IMR-90 (cell line): Measurements from ENCODE around the gene ARNT2. TPM values are rescaled to one million over a fixed set of nuclear protein-coding genes. Genes with fewer than 3 reads are reported as not detected.
A peak's percentile ranks its signal among the peaks of the same experiment; 100 is the strongest.

Source experiments
- ATAC-seq: fragments of 200-7000 bp; cut with Tn5 transposase; 2 replicates; pipeline ENCODE4 v1.9.1; 2020; ENCODE audit warnings: low read depth, mild to moderate bottlenecking, moderate library complexity
- BruUV-seq: library from RNA; stranded (reverse); fragments of 400-500 nt; replicated peaks from 2 replicates; lab custom pipeline; 2021; lab: Mats Ljungman, UMichigan
- CTCF ChIA-PET: fragments of 300-600 bp; formaldehyde crosslinking; extraction: SDS; loops from one replicate; lab custom pipeline; 2021; ENCODE audit warnings: antibody characterized with exemption; lab: Yijun Ruan, JAX
- POLR2A ChIA-PET: fragments of 300-600 bp; sonication (Branson Sonifier 250); formaldehyde crosslinking; loops from one replicate; lab custom pipeline; 2022; ENCODE audit warnings: antibody characterized with exemption; ENCODE audit not compliant: unreplicated experiment; lab: Charles Lee
- DNase-seq: peaks from one replicate; pipeline ENCODE4 v3.0.0; 2013
- H2AFZ ChIP-seq: replicated peaks from 2 replicates; pipeline ENCODE3; 2013; ENCODE audit warnings: low read length, mild to moderate bottlenecking; ENCODE audit not compliant: poor library complexity
- H2AK5ac ChIP-seq: 2 replicates; pipeline ENCODE4 v1.6.1; 2013; ENCODE audit warnings: low read depth, low read length, inconsistent platforms
- H2AK9ac ChIP-seq: replicated peaks from 2 replicates; pipeline ENCODE3; 2013; ENCODE audit warnings: mild to moderate bottlenecking, low read depth, low read length, moderate library complexity; ENCODE audit not compliant: poor library complexity
- H2BK120ac ChIP-seq: 2 replicates; pipeline ENCODE4 v1.6.1; 2013; ENCODE audit warnings: low read depth, low read length, inconsistent platforms
- H2BK15ac ChIP-seq: 3 replicates; pipeline ENCODE4 v1.6.1; 2013; ENCODE audit warnings: low read depth, low read length, inconsistent platforms
- H2BK20ac ChIP-seq: 2 replicates; pipeline ENCODE4 v1.6.1; 2013; ENCODE audit warnings: low read depth, mild to moderate bottlenecking, inconsistent platforms, low read length, moderate library complexity
- H2BK5ac ChIP-seq: 2 replicates; pipeline ENCODE4 v1.6.1; 2013; ENCODE audit warnings: mild to moderate bottlenecking, low read depth, low read length, inconsistent platforms; ENCODE audit not compliant: poor library complexity, severe bottlenecking
- H3K14ac ChIP-seq: replicated peaks from 2 replicates; pipeline ENCODE4 v1.6.1; 2013; ENCODE audit warnings: low read depth, low read length, inconsistent platforms
- H3K18ac ChIP-seq: 2 replicates; pipeline ENCODE4 v1.6.1; 2013; ENCODE audit warnings: low read depth, low read length, control low read depth
- H3K23ac ChIP-seq: 2 replicates; pipeline ENCODE4 v1.6.1; 2013; ENCODE audit warnings: low read depth, low read length, inconsistent platforms
- H3K27ac ChIP-seq: 2 replicates; pipeline ENCODE4 v1.5.1; 2013; ENCODE audit warnings: mild to moderate bottlenecking, control low read depth, low read length; ENCODE audit not compliant: insufficient read depth
- H3K27me3 ChIP-seq: 2 replicates; pipeline ENCODE4 v1.6.1; 2013; ENCODE audit warnings: low read length; ENCODE audit not compliant: control insufficient read depth, insufficient read depth
- H3K36me3 ChIP-seq: 2 replicates; pipeline ENCODE4 v1.6.1; 2013; ENCODE audit warnings: low read length, mixed read lengths; ENCODE audit not compliant: control insufficient read depth, insufficient read depth
- H3K4ac ChIP-seq: 2 replicates; pipeline ENCODE4 v1.6.1; 2013; ENCODE audit warnings: low read depth, low read length, inconsistent platforms
- H3K4me1 ChIP-seq: 2 replicates; pipeline ENCODE4 v1.6.1; 2013; ENCODE audit warnings: low read length, mixed read lengths; ENCODE audit not compliant: control insufficient read depth, insufficient read depth
- H3K4me2 ChIP-seq: 2 replicates; pipeline ENCODE4 v1.6.1; 2013; ENCODE audit warnings: low read depth, mild to moderate bottlenecking, control low read depth, low read length, moderate library complexity
- H3K4me3 ChIP-seq: 2 replicates; pipeline ENCODE4 v1.5.1; 2013; ENCODE audit warnings: low read depth, mild to moderate bottlenecking, control low read depth, low read length, moderate library complexity; ENCODE audit not compliant: insufficient read depth
- H3K56ac ChIP-seq: 2 replicates; pipeline ENCODE4 v1.6.1; 2013; ENCODE audit warnings: low read length, inconsistent platforms; ENCODE audit not compliant: insufficient read depth; ENCODE audit errors: extremely low read depth
- H3K79me1 ChIP-seq, 2 experiments: 2 replicates each; pipeline ENCODE4 v1.6.1; 2013; ENCODE audit warnings: low read length in 2 of 2, inconsistent platforms in 1 of 2, low read depth in 1 of 2
- H3K9ac ChIP-seq: 2 replicates; pipeline ENCODE4 v1.6.1; 2013; ENCODE audit warnings: low read depth, low read length, control low read depth
- H3K9me1 ChIP-seq: 2 replicates; pipeline ENCODE4 v1.6.1; 2013; ENCODE audit warnings: low read length, inconsistent platforms; ENCODE audit not compliant: insufficient read depth
- H3K9me3 ChIP-seq: 2 replicates; pipeline ENCODE4 v1.6.1; 2013; ENCODE audit warnings: low read length; ENCODE audit not compliant: control insufficient read depth, insufficient read depth
- H4K20me1 ChIP-seq: 2 replicates; pipeline ENCODE4 v1.6.1; 2013; ENCODE audit warnings: low read length, inconsistent platforms; ENCODE audit not compliant: insufficient read depth
- H4K5ac ChIP-seq: 2 replicates; pipeline ENCODE4 v1.6.1; 2013; ENCODE audit warnings: mild to moderate bottlenecking, low read depth, low read length, control low read depth
- H4K8ac ChIP-seq, 2 experiments: 2 replicates each; pipeline ENCODE4 v1.6.1; 2013; ENCODE audit warnings: low read depth in 2 of 2, low read length in 2 of 2, control low read depth in 1 of 2, inconsistent platforms in 1 of 2
- H4K91ac ChIP-seq: 2 replicates; pipeline ENCODE4 v1.6.1; 2013; ENCODE audit warnings: low read depth, low read length, inconsistent platforms; ENCODE audit not compliant: insufficient read depth
- BHLHE40 ChIP-seq: fragments of 150-350 bp; IDR thresholded peaks from 2 replicates; pipeline ENCODE4 v1.6.1; 2016; ENCODE audit warnings: mild to moderate bottlenecking, low read depth, low read length
- CEBPB ChIP-seq: IDR thresholded peaks from 2 replicates; pipeline ENCODE4 v1.6.1; 2012; ENCODE audit warnings: low read depth, low read length, improper control_type of control experiment
- CHD1 ChIP-seq: IDR thresholded peaks from 2 replicates; pipeline ENCODE4 v1.6.1; 2012; ENCODE audit warnings: low read depth, low read length, improper control_type of control experiment
- FOS ChIP-seq: fragments of 150-350 bp; IDR thresholded peaks from 2 replicates; pipeline ENCODE4 v1.6.1; 2016; ENCODE audit warnings: low read depth, low read length
- MAFK ChIP-seq: IDR thresholded peaks from 2 replicates; pipeline ENCODE4 v1.6.1; 2012; ENCODE audit warnings: low read depth, low read length, improper control_type of control experiment
- MAZ ChIP-seq: IDR thresholded peaks from 2 replicates; pipeline ENCODE4 v1.6.1; 2012; ENCODE audit warnings: low read depth, mild to moderate bottlenecking, low read length, improper control_type of control experiment, moderate library complexity, borderline replicate concordance
- MXI1 ChIP-seq: IDR thresholded peaks from 2 replicates; pipeline ENCODE4 v1.6.1; 2012; ENCODE audit warnings: low read depth, mild to moderate bottlenecking, low read length, moderate library complexity, borderline replicate concordance
- NFE2L2 ChIP-seq: fragments of 150-350 bp; IDR thresholded peaks from 2 replicates; pipeline ENCODE4 v1.6.1; 2016; ENCODE audit warnings: low read depth, mild to moderate bottlenecking, low read length
- POLR2A ChIP-seq: IDR thresholded peaks from 2 replicates; pipeline ENCODE4 v1.6.1; 2012; ENCODE audit warnings: mild to moderate bottlenecking, low read depth, low read length
- RAD21 ChIP-seq: IDR thresholded peaks from 2 replicates; pipeline ENCODE4 v1.6.1; 2012; ENCODE audit warnings: low read length, improper control_type of control experiment
- RCOR1 ChIP-seq: IDR thresholded peaks from 2 replicates; pipeline ENCODE4 v1.6.1; 2012; ENCODE audit warnings: mild to moderate bottlenecking, low read length, improper control_type of control experiment; ENCODE audit not compliant: insufficient replicate concordance
- RFX5 ChIP-seq: IDR thresholded peaks from 2 replicates; pipeline ENCODE4 v1.8.0; 2012; ENCODE audit warnings: low read depth, mild to moderate bottlenecking, low read length, moderate library complexity
- SMC3 ChIP-seq: fragments of 150-350 bp; IDR thresholded peaks from 2 replicates; pipeline ENCODE4 v1.6.1; 2016; ENCODE audit warnings: low read depth, mild to moderate bottlenecking, antibody characterized with exemption, low read length, moderate library complexity
- WGBS, 2 experiments: methylation state at CpG; one replicate each; pipeline versions ENCODE4 v1.1.5 to v1.1.7; 2013; ENCODE audit warnings: missing lambda C conversion rate in 2 of 2; ENCODE audit not compliant: insufficient read length in 1 of 2; ENCODE audit errors: extremely low coverage in 2 of 2; 5-methylcytosine and 5-hydroxymethylcytosine counted together
- dilution Hi-C: fragments of 300-500 bp; cut with HindIII; formaldehyde crosslinking; loops from one replicate; pipeline ENCODE4 v1.14.3; 2018; ENCODE audit warnings: low sequenced_read_pairs; ENCODE audit not compliant: unreplicated experiment
- in situ Hi-C: fragments of 300-500 bp; cut with MboI; formaldehyde crosslinking; loops from 3 replicates; pipeline ENCODE4 v1.14.3; 2019; ENCODE audit warnings: low sequenced_read_pairs, inconsistent platforms, mixed read lengths
- intact Hi-C: fragments of 100-400 bp; cut with micrococcal nuclease; formaldehyde crosslinking; loops from 2 replicates; pipeline ENCODE4 v1.10.0; 2022
- polyA plus RNA-seq, 3 experiments: library from polyadenylated mRNA; depleted of rRNA; stranded (reverse); fragments of >200 nt; gene quantifications; 2 replicates each; pipeline ENCODE4 v1.2.3, GENCODE V29; 2012; ENCODE audit warnings: low replicate concordance in 1 of 3
- total RNA-seq: library from RNA; depleted of rRNA; stranded (reverse); fragments of >200 nt; gene quantifications from 2 replicates; pipeline ENCODE4 v1.2.3, GENCODE V29; 2012
- TF ChIP-seq, protein P1 (sequence below): fragments of 150-350 bp; IDR thresholded peaks from 2 replicates; pipeline ENCODE4 v1.6.1; 2016; ENCODE audit warnings: low read depth, mild to moderate bottlenecking, low read length, moderate library complexity, borderline replicate concordance
- TF ChIP-seq, protein P2 (sequence below): conservative IDR thresholded peaks from 2 replicates; pipeline ENCODE4 v1.5.1; 2012; ENCODE audit warnings: mild to moderate bottlenecking, low read depth, low read length, improper control_type of control experiment
- TF ChIP-seq, protein P3 (sequence below): fragments of 150-350 bp; IDR thresholded peaks from 2 replicates; pipeline ENCODE4 v1.6.1; 2017; ENCODE audit warnings: mild to moderate bottlenecking, antibody characterized with exemption, low read length, low read depth

Gene ARNT2
- total and polyA plus RNA-seq, 2 of the 4 experiments (the other 2 are of a cell fraction), result 18.2 to 19.0 TPM

DNA sequence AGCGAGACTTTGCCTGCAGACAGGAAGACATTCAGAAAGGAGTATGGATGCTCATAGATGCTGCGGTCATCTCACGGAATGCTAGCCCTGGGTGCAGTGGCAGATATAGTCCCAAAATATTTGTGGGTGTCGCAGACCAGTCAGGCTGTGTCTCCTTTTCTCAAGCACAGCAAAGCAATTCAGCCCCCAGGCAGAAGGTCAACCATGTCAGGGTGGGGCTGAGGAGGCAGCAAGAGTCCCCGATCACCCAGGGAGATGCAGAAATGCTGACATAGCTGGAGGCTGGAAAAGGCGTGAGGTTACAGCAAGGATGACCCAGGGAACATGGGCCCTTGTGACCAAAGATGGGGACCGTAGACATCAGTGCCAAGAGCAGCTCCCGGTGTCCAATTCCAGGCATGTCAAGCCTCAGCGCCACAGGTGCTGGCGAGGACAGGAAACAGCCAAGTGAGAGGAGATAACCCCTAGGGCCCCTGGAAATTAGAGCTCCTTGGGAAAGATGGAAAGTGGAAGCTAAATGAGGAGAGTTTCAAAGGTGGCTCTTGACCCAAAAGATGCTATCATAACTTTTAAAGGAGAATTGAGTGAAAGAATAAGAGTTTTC, 209.7 kb downstream of the ARNT2 start:
- dilution Hi-C loops, result no loop called here

More for the DNA sequence above, 209.7 kb downstream of the ARNT2 start:
- 88% methylated on average over 7 of the region's 10 CpGs; no CpG with 5 or more reads in 1 of the 2 experiments for WGBS, 2 experiments
- no peak overlapping the region for H4K8ac ChIP-seq
- POLR2A ChIA-PET, result no interaction called here
- H2AK5ac ChIP-seq, result peak overlapping the region; percentile 48
- H3K9me3 ChIP-seq, result no peaks in the 10 kb centered on the region
- TF ChIP-seq BHLHE40 (no peak), RAD21 (no peak), MAFK (no peak), FOS (no peak), MAZ (no peak), CHD1 (no peak), CEBPB (no peak), RCOR1 (no peak), NFE2L2 (no peak), POLR2A (no peak), SMC3 (no peak), RFX5 (no peak), MXI1 (no peak)
- TF ChIP-seq, protein P1, sequence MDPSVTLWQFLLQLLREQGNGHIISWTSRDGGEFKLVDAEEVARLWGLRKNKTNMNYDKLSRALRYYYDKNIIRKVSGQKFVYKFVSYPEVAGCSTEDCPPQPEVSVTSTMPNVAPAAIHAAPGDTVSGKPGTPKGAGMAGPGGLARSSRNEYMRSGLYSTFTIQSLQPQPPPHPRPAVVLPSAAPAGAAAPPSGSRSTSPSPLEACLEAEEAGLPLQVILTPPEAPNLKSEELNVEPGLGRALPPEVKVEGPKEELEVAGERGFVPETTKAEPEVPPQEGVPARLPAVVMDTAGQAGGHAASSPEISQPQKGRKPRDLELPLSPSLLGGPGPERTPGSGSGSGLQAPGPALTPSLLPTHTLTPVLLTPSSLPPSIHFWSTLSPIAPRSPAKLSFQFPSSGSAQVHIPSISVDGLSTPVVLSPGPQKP, result no peak
- TF ChIP-seq, protein P2, sequence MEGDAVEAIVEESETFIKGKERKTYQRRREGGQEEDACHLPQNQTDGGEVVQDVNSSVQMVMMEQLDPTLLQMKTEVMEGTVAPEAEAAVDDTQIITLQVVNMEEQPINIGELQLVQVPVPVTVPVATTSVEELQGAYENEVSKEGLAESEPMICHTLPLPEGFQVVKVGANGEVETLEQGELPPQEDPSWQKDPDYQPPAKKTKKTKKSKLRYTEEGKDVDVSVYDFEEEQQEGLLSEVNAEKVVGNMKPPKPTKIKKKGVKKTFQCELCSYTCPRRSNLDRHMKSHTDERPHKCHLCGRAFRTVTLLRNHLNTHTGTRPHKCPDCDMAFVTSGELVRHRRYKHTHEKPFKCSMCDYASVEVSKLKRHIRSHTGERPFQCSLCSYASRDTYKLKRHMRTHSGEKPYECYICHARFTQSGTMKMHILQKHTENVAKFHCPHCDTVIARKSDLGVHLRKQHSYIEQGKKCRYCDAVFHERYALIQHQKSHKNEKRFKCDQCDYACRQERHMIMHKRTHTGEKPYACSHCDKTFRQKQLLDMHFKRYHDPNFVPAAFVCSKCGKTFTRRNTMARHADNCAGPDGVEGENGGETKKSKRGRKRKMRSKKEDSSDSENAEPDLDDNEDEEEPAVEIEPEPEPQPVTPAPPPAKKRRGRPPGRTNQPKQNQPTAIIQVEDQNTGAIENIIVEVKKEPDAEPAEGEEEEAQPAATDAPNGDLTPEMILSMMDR, result no peak
- TF ChIP-seq, protein P3, sequence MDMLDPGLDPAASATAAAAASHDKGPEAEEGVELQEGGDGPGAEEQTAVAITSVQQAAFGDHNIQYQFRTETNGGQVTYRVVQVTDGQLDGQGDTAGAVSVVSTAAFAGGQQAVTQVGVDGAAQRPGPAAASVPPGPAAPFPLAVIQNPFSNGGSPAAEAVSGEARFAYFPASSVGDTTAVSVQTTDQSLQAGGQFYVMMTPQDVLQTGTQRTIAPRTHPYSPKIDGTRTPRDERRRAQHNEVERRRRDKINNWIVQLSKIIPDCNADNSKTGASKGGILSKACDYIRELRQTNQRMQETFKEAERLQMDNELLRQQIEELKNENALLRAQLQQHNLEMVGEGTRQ, result no peak
- no peak overlapping the region for H3K27ac ChIP-seq
- H3K23ac ChIP-seq, result no peak overlapping the region
- H2BK5ac ChIP-seq, result no peak overlapping the region
- H2BK120ac ChIP-seq, result 0 out of 2 replicates have a peak overlapping the region, but pooled peaks have one; percentile 39
- no peak overlapping the region for H4K5ac ChIP-seq
- H3K27me3 ChIP-seq, result no peaks in the 10 kb centered on the region
- no peak overlapping the region for H3K18ac ChIP-seq
- H2BK15ac ChIP-seq, result peak overlapping the region; percentile 38; the same call in 2 of the 3 replicates
- no peak overlapping the region for H3K4me3 ChIP-seq
- H3K14ac ChIP-seq, result no peak overlapping the region
- no TSS peak for BruUV-seq
- H2BK20ac ChIP-seq, result no peak overlapping the region; the same call in 1 of the 2 replicates
- no peak overlapping the region for H3K4me2 ChIP-seq
- H4K20me1 ChIP-seq, result no peaks in the 10 kb centered on the region
- ATAC-seq (no peak), DNase-seq (no peak)
- no peak overlapping the region for H2AFZ ChIP-seq
- no peak overlapping the region; the same call in 1 of the 2 replicates for H3K4ac ChIP-seq
- no peak overlapping the region for H2AK9ac ChIP-seq
- H3K9ac ChIP-seq, result no peak overlapping the region
- peaks cover 24% of the 10 kb centered on the region for H3K4me1 ChIP-seq
- H3K79me1 ChIP-seq, result no peaks in the 10 kb centered on the region
- no peak overlapping the region for H3K56ac ChIP-seq
- in situ Hi-C loops (no loop called here), intact Hi-C loops (no loop called here)
- peak overlapping the region; percentile 11; the same call in 1 of the 2 replicates for H4K91ac ChIP-seq
- CTCF ChIA-PET, result no interaction called here
- no peaks in the 10 kb centered on the region for H3K36me3 ChIP-seq
- H3K9me1 ChIP-seq, result peaks cover 13% of the 10 kb centered on the region
